ENCODE measurements around the gene USP5.
A peak's percentile ranks its signal among the peaks of the same experiment; 100 is the strongest.

Gene USP5

GRCh38 chr12:6843118-6843902 lies 8.6 kb upstream of the USP5 start:
- H3K4me3 ChIP-seq (ENCODE audit: low read length), result no peak overlapping the region
- no peak for DNase-seq (ENCODE audit: low read depth)

GRCh38 chr12:6845395-6845794 lies 6.6 kb upstream of the USP5 start:
- no peak for DNase-seq (ENCODE audit: low read depth)
- TF ChIP-seq CTCF (conservative IDR thresholded peaks at IDR 0.05; ENCODE audit: low read length), result no peak
- no peak overlapping the region for H3K4me3 ChIP-seq (ENCODE audit: low read length)

More at GRCh38 chr12:6843118-6843902, 8.6 kb upstream of the USP5 start:
- TF ChIP-seq CTCF (conservative IDR thresholded peaks at IDR 0.05; ENCODE audit: low read length), result no peak

- H3K4me3 ChIP-seq (ENCODE audit: low read length), result no peak overlapping the region
- DNase-seq (ENCODE audit: low read depth), result no peak
- TF ChIP-seq CTCF (conservative IDR thresholded peaks at IDR 0.05; ENCODE audit: low read length), result no peak
Observed at GRCh38 chr12:6846316-6846869, 5.6 kb upstream of the USP5 start.

- no peak for TF ChIP-seq CTCF (conservative IDR thresholded peaks at IDR 0.05; ENCODE audit: low read length)
- DNase-seq (ENCODE audit: low read depth), result no peak
- H3K4me3 ChIP-seq (ENCODE audit: low read length), result no peak overlapping the region
Observed at GRCh38 chr12:6847676-6848075, 4.3 kb upstream of the USP5 start.

GRCh38 chr12:6849427-6849826 lies 2.5 kb upstream of the USP5 start:
- DNase-seq (ENCODE audit: low read depth), result no peak
- no peak overlapping the region for H3K4me3 ChIP-seq (ENCODE audit: low read length)
- TF ChIP-seq CTCF (conservative IDR thresholded peaks at IDR 0.05; ENCODE audit: low read length), result no peak

- TF ChIP-seq CTCF (conservative IDR thresholded peaks at IDR 0.05; ENCODE audit: low read length), result no peak
- DNase-seq (ENCODE audit: low read depth), result no peak
- H3K4me3 ChIP-seq (ENCODE audit: low read length), result peak overlapping the region; percentile 51
Observed at GRCh38 chr12:6849976-6850560, 1.9 kb upstream of the USP5 start.

GRCh38 chr12:6850796-6851152 lies 1.2 kb upstream of the USP5 start:
- no peak for TF ChIP-seq CTCF (conservative IDR thresholded peaks at IDR 0.05; ENCODE audit: low read length)
- DNase-seq (ENCODE audit: low read depth), result no peak
- H3K4me3 ChIP-seq (ENCODE audit: low read length), result peak overlapping the region; percentile 51
